ENCODE results near the gene HCFC1.

HCFC1 gene

DNA sequence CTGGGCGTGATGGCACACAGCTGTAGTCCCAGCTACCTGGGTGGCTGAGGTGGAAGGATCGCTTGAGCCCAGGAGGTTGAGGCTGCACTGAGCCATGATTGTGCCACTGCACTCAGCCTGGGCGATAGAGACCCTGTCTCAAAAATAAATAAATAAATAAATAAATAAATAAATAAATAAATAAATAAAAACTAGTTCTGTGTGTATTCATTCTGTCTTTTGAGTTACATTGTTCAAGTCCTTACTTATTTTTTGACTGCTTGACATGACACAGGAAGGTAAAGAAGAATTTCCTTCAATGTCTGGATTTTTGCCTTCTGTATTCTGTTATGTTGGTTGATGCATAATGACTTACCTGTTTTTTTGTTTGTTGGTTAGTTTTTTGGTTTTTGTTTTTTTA, 34.6 kb downstream of the HCFC1 start:
- DNase-seq: no peak

DNA sequence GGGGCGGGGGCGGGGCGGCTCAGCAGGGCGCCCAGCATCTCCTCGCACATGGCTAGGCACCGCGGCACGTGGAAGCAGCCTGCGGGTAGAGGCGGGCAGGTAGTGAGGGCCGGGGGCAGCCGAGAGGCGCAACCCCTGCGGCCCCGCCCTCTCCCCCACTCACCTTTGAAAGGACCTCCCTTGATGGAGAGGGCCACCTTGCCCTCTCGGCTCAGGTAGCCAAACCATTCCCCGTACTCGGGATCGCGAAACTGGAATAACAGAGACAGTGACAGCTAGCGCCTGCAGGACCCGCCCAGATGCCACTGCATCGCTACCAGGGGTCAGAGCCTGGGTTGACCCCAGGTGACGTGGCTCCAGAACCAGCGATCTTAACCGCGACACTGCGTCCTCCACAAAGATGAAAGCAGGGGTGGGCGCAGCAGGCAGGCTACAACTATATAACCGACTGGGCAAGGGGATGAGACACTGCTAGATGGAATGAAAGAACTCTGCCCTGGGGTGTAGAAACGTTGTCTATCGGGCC, 36.2 kb downstream of the HCFC1 start:
- no peak for DNase-seq

DNA sequence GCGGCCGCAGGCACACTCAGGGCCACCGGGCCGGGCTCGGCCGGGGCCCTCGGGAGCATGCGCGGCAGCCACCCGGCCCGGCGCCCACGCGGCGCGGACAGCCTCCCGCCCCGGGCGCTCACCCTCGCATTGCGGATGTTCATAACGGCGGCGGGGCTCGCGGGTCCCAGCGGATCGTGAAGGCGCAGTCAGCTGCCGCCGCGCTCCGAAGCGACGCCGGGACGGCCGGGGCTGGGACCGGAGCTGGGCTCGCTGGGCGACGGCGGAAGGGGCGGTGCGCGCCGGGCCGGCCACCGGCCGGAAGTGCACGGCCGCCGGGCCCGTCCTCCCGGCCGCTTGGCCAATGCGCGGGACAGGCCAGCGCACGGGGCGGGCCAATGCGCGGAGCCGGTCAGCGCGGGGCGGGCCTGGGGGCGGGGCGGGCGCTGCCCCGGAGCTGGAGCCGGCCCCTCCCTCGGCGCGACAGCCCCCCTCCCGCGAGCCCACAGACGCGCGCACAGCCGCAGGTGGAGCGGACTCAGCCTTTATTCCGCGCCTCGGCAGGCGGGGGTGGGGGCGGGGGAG, 36.8 kb downstream of the HCFC1 start, which contains the start of gene NAA10:
NAA10 (minus strand) TSS at position 276 of the 564 bp plus-strand sequence; CDS start at position 143, 133 bp downstream.
- DNase-seq: peak; percentile 74

DNA sequence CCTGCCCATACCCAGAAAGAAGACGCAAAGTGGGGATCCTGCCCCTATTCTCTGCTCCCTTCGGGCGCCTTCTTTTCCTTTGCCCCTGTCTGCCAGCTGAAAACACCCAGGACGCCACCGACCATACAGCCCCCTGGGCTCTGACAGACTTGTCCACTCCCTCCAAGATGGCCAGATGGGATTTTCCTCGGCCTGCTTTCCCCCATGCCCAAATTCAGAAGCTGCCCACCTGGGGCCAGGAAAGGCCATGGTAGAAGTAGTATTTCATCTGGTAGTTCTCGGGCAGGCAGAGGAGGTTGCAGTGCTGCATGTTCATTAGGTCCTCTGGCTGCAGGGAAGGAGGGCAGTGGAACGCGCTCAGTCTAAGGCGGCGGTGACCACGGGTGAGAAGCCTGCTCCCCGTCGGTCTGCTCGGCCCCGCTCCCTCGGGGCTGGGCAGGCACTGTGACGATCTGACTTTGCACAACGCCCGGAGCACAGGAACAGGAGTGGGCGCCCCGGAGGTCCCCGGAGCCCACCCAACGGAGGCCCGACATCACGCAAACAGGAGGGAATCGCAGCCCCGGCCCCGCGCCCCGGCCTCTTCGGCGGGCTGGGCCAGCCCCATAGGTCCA, 37.4 kb downstream of the HCFC1 start:
- DNase-seq: no peak

DNA sequence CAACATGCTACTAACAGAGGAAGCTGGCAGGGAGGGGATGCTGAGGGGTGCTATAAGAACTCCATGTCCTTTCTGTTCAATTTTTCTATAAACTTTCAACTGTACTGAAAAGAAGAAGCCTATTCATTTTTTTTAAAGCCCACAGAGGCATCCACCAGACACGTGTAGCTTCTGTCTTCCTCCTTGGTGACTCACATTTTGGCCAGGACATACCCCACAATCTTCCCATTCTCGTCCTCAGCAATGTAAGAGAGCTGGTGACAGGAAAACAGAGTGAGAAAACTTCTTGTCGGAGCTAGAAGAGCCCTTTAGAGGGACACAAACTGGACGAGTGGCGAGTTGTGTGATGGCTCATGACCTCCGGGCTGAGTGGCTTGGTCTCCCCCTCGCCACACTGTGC, 37.9 kb downstream of the HCFC1 start:
- no peak for DNase-seq

DNA sequence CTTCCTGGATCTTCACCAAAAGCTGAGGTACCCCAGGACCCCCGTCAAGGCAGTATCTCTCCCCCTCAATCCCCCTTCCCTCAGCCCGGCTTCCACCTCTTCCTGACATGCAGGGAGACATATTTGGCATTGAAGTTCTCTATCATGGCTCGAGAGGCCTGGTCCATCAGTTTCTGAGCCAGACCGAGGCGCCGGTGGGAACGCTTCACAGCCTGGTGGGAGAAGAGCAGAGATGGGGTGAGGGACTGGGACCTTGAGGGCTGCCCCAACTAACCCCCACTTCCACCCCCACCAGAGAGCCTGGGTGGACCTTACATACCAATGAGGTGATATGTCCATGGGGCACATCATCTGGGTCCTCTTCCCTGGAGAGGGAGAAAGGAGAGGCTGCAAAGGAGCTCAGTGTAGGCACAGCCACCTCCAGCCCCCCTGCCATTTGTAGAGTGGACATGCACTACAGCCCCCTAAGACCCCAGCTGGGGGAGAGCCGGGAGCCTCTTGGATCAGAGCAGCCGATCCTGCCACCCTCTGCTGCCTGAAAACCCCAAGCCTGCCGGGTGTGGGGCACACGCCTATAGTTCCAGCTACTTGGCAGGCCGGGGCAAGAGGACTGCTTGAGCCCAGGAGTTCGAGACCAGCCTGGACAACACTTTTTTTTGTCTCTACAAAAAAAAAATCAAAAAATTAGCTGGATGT, 39.2 kb downstream of the HCFC1 start:
- DNase-seq: no peak

DNA sequence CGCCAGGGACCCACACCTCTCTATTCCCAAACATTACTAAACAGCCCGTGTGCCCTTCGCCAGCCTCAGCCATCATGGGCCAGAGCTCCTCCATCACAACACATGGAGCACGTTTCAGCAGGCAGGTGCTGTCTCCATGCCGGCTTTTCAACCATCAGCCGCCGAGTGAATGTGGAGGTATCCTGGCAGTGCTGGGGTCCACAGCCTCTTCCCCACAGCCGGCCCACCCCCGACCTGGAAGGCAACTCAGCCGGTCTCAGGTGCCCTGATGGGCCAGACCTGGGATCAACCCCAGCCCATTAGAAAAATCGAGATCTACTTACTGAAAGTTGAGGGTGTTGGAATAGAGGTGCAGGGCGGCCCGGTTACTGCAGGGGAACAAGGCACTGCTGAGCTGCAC, 39.9 kb downstream of the HCFC1 start:
- no peak for DNase-seq

DNA sequence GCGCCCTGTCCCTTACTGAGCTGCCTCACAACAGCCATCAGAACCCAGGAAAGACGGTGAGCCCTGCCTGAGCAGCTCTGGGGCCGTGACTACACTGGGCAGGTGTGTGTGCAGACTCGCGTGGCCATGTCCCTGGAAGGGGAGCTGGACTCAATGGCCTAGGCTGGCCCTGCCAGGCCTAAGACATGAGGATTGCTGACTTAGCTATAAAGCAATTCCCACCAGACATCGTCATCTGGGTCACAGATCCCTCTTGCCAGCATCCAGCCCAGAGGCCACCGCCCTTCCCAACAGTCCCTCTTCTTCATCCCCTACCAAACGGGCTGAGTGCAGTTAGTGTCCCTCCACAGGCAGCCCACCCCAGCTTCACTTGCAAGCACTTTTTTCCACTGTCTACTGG, 40.5 kb downstream of the HCFC1 start:
- no peak for DNase-seq

DNA sequence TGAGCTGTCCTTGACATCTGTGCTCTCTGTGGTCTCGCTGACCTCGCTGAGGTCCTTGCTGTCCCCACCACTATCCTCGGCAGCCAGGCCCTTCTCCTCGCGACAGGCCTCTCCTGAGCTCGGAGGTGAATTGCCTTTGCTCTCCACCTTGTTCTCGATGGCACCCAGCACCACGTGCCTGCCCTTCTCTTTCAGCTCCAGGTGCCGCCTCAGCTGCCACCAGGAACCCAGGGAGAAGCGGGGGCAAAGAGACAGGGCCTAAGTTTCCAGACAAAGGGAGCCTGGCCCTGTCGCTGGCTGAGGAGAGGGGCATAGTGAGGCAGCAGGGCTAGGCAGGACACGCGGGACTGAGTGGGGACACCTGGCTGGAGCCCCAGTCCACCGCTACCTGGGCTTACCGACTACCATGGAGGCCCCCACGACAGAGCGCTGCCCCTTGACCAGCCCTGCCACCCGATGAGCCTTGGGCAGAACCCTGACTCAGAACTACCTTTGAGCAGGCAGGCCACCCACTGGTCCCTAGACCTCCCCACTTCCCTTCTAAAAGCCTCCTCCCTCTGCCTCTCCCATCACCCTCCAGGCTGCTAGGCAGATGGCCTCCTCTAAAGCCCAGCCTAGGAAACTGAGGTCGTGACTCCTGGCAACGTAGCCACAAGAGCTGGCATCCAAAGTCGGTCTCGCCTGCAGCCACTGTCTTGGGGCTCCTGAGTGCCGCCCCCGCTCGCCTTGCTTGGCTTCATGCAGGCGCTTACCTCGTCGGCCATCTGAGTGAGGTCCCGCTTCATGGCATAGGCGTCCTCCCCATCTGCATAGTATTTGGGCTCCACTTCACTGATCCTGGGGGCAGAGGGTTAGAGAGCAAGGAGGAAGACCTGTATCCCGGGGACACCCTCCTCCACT, 41.4 kb downstream of the HCFC1 start:
- no peak for DNase-seq

DNA sequence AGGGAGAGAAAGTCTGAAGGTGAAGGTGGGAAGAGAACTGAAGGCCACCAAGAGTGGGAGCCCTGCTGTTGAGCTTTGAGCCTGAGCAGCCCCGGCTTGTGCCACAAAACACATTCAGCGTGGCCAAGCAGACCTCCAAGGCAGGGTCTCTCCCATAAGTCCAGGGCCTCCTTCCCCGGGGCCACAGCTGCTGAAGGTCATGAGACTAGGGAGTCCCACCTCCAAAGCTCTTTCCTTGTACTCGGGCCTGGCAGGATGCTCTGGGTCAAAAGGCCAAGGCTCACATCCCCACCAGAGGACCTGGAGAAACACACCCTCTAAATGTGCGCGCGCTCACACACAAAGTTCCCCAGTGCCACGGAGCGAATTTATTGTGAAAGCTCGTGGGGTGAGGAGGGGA, 42.0 kb downstream of the HCFC1 start:
- DNase-seq: no peak

DNA sequence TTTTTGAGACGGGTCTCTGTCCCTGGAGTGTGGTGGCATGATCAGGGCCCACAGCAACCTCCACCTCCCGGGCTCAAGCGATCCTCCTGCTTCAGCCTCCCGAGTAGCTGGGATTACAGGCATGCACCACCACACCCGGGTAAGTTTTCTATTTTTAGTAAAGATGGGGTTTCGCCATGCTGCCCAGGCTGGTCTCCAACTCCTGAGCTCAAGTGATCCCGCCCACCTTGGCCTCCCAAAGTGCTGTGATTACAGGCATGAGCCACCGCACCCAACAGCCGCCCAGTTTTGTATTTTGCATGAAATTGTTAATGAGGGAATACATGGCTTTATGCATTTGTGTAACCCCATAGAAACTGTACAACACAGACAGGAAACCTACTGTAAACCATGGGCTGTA, 42.8 kb downstream of the HCFC1 start:
- DNase-seq: no peak

DNA sequence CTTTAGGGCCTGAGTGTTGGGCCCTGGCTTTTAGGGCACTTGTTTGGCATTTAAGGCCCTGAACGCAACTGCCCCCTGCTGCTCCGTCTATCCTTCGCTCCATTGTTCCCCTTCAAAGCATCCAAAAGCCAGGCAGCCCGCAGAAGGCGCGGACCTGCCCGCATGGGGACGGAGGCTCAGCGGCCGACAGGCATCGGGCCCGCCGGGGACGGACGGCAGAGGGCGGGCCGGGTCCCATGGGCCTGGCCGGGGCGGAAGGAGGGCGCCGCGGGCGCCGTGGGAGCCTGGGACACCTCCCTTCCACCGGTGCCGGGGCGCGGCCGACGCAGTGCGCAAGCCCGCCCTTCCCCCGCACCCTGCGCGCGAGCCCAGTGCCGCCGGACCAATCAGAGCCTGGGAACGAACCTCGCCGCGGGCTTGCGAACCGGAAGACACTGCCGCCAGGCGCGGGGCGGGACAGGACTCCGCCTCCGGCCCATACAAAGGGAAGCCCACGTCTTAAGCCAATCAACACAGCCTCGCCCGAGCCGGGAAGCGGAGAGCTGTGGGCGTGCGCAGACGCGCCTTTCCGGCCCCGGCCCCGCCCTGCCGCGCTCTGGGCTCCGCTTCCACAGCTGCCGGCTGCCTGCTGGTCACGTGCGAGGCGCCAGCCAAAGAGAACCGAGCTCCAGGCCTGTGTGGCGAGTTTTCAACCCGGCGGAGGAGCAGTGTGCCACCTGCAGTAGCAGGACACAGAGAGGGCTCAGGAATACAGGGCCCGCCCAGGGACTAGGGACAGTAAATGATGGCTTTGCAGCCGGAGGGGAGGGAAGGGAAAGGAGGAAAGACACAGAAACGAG, 43.5 kb downstream of the HCFC1 start:
- peak; percentile 96 for DNase-seq

DNA sequence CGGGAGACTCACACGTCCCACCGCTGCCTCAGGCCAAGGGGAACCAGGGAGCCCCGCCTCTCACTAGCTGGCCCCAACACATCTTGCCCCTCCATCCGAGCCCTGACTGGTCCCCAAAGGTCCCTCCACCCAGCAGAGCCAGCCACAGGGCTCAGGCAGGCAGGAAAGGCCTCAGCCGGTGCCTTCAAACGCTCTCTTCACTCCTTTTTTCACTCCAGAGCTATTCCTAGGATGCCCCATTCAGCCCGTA, 44.0 kb downstream of the HCFC1 start:
- DNase-seq: no peak

DNA sequence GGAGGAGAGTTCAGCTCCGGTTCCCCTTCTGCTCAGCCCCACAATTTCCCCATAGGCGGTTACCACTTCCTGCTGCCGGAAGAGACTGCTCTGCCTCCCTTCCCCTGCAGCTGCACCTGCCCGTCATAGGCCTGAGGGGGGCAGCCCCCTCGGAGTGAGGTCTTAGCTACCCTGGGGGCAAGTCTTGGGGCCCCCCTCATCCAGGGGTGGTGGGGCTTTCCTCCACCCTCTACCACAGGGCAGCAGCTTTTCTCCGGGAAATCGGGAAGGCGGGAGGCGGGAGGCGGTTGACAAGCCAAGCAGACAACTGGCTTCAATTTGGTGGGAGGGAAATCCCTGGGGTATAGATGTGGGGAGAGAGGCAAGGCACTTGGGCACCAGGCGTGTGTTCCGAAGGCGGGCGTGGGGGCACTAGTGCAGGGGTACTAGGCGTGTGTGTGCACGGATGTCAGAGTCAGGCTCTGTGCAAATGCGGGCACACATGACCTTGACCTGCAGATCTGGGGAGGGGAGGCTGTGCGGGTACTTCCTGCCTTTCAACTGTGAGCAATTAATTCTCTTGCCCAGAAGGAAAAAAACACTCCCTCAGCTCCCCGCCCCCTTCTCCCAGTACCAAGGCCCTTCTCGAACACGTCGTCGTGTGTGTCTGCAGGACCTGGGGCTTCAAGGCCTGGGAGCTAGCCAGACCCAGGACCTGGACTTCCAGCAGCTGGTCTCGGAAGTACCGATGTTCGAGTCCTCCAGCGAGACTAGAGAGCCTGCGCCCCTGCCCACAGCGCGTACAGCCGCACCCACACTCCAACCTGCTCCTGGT, 44.6 kb downstream of the HCFC1 start:
- DNase-seq: peak; percentile 82

DNA sequence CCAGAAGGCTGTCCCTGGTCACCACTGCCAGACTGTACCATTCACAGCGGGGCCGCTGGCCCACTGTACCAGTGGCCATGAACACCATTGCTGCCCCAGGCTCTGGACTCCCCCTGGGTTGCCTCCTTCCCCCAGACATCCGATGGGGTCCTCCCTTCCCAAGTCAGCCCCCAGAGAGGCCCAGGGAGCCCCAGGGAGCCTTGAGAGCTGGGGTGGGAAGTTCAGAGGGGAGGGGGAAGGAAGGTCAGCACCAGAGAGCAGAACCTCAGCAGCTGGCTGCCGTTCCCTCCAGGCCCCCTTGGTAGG, 45.1 kb downstream of the HCFC1 start:
- DNase-seq: no peak

DNA sequence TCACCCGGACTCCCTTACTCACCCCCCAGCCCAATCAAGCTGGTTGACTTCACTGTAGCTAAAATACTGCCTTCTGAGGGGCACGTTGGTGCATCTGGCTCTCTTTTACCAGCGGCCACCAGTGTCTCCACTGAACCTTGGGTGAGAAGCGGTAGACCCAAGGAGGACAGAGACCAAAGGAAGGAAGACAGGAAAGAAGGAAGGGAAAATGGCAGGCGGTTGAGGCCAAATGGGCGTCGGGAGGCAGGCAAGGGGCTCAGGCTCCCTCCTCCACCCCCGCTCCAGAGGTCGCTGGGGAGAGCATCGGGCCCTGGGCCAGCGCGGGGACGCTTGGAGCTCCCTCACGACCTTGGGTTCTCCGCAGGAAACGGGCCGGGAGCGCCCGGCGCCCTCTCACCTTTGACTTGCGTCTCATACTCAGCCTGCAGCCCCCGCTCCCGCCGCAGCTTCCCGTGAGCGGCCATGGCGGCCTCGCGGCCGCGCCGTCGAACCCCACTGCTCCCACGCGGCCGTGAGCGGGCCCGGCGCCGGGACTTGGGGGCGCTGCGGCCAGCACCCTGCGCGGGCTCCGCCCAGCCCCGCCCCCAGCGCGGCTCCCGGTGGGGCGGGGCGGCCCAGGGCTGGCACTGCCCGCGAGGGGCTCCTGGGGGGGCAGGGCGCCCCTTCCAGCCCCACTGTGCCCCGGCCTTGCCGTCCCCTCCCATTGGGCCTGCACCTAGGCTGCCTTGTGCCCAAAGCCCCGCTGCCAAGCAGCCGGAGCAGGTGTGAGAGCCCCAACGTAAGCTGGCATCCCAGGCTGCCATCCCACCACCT, 45.7 kb downstream of the HCFC1 start, which contains the start of gene ARHGAP4:
ARHGAP4 (minus strand) TSS at position 526 of the 813 bp plus-strand sequence; CDS start at position 464, 62 bp downstream.
- DNase-seq: peak; percentile 49

DNA sequence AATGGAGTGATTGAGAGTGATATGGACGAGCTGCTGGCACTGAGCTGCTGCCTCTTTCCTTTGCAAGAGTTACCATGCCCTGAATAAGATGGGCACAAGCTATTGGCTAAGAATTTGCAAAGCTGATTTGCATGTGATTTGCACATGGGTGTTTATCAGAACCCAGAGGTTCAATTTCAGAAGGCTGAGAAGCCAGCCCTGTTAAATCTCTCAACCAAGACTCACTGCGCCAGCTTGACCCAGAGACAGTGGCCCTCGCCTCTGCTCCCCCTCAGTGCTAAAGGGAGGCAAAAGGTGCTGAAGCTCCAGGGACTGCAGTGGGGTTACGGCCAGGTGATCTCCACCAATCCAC, 46.3 kb downstream of the HCFC1 start:
- no peak for DNase-seq

DNA sequence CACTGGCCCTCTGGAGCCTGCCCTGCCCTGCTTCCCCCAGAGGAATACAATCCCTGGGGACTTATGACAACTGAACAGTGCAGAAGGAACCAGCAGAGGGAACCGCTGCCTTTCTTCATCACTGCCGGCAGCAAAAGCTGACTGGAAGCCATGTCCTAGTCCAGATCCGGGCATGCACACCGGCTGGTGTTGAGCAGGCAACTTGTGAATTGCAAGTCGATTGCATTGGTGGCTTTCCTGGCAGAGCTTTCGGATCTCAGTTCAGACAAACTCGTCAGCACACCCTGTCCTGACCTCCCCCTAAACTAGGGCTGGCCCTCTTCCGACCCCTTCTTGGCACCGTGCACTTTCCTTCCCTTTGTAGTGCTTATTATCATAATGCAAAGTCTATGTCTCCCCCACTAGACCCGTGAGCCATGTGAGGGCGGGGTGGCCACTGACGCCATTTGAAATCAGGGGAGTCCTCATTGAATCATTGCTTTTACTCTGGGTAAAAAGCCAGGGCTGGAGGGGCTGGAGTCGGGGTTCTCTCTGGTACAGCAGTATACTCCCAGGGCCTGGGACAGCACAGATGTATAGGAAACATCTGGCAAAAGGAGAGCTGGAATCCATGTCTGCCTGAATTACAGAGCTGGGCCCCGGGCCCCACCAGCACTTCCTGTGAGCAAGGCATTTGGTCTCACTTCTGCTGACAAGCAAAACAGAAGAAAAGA, 47.3 kb downstream of the HCFC1 start:
- peak; percentile 56 for DNase-seq

DNA sequence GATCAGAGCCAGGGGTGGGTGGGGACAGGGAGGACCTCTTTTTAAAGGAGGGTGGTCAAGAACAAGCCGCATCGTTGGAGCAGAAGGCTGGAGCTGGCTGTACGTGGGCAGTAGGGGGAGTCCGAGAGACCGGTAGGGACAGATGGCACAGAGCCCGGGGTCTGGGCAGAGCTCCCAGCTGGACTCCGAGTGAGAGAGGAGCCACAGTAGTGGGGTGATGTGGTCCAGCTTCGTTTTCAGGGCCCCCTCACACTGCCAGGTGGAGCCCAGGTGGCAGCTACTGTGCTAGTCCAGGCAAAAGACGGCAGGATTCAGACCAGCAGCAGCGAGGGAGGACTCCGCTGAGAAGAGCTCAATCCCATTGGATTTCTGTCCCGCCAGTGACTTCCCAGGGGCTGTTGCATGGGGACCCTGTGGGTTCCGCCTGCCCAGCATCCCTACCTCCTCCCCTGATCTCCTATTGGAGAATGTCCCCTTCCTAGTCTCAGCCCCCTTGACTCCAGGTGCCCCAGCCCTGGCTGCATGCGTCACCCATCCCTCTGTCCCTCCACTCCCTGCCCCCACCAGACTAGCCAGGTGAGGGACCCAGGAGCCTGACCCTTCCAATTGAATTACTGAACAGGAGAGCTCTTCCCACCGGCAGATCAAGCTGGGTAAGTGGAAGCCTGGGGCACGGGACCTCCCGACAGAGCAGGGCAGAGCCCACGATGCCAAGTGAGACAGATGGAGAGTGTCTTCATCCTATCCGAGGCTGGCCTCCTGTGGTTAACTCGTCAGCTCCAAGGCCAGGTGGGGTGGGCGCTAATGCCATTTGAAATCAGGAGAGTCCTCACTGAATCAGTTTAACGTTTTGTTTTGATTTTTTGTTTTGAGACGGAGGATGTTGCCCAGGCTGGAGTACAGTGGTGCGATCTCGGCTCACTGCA, 48.4 kb downstream of the HCFC1 start:
- DNase-seq: no peak

All from CD4-positive, alpha-beta T cell treated with Interleukin-12 subunit alpha and Interleukin-12 subunit beta, for 1 hour (primary cell).